ENCODE measurements around the gene AHDC1.

Gene AHDC1

GRCh38 chr1:27509127-27510080 lies 94.5 kb downstream of the AHDC1 start:
- no peak for DNase-seq (ENCODE audit: low read depth, low spot score)
- H3K4me3 ChIP-seq (ENCODE audit: low read depth, low read length): no peak overlapping the region
- POLR2A ChIA-PET: no interaction called here
- no peak for TF ChIP-seq CTCF (IDR thresholded peaks at IDR 0.05; ENCODE audit: insufficient read depth, low read length, missing control alignments)
- CTCF ChIA-PET: interaction anchor here (1.0 to 1.9 kb wide), 4 partner anchors 14 to 97 kb away, joined by 3 to 5 read pairs (median 4); no protein-coding TSS in a partner anchor

GRCh38 chr1:27507960-27508665 lies 95.8 kb downstream of the AHDC1 start:
- TF ChIP-seq CTCF (IDR thresholded peaks at IDR 0.05; ENCODE audit: insufficient read depth, low read length, missing control alignments): no peak
- H3K4me3 ChIP-seq (ENCODE audit: low read depth, low read length): no peak overlapping the region
- DNase-seq (ENCODE audit: low read depth, low spot score): no peak
- ChIA-PET POLR2A (no interaction called here), CTCF (interaction anchor here (0.6 to 1.9 kb wide), 7 partner anchors 14 to 128 kb away, joined by 3 to 5 read pairs (median 4); no protein-coding TSS in a partner anchor)

GRCh38 chr1:27506703-27507102 lies 97.2 kb downstream of the AHDC1 start:
- CTCF ChIA-PET: no interaction called here
- no peak overlapping the region for H3K4me3 ChIP-seq (ENCODE audit: low read depth, low read length)
- no peak for DNase-seq (ENCODE audit: low read depth, low spot score)
- POLR2A ChIA-PET: no interaction called here
- no peak for TF ChIP-seq CTCF (IDR thresholded peaks at IDR 0.05; ENCODE audit: insufficient read depth, low read length, missing control alignments)

- no peak overlapping the region for H3K4me3 ChIP-seq (ENCODE audit: low read depth, low read length)
- POLR2A ChIA-PET: interaction anchor here (1.0 kb wide), 1 partner anchor 15 kb away, joined by 3 read pairs; no protein-coding TSS in a partner anchor
- DNase-seq (ENCODE audit: low read depth, low spot score): no peak
- TF ChIP-seq CTCF (IDR thresholded peaks at IDR 0.05; ENCODE audit: insufficient read depth, low read length, missing control alignments): no peak
- CTCF ChIA-PET: interaction anchor here (1.3 to 2.5 kb wide), 3 partner anchors 51 to 173 kb away, joined by 3 to 9 read pairs (median 4); no protein-coding TSS in a partner anchor
These were observed 98.6 kb downstream of the AHDC1 start for GRCh38 chr1:27505420-27505680.

- POLR2A ChIA-PET: interaction anchor here (1.0 kb wide), 1 partner anchor 14 kb away, joined by 3 read pairs; no protein-coding TSS in a partner anchor
- CTCF ChIA-PET: interaction anchor here (0.6 to 2.5 kb wide), 4 partner anchors 52 to 172 kb away, joined by 3 to 9 read pairs (median 4); no protein-coding TSS in a partner anchor
- DNase-seq (ENCODE audit: low read depth, low spot score): no peak
- H3K4me3 ChIP-seq (ENCODE audit: low read depth, low read length): no peak overlapping the region
- TF ChIP-seq CTCF (IDR thresholded peaks at IDR 0.05; ENCODE audit: insufficient read depth, low read length, missing control alignments): no peak
These were observed 99.1 kb downstream of the AHDC1 start for GRCh38 chr1:27504588-27505419.
